LNCaP clone FGC (cell line): Measurements from ENCODE around the gene MUC4.

Experiments
- DNase-seq: peaks from one replicate; pipeline ENCODE4 v3.0.0-alpha.2; 2011; ENCODE audit warnings: low read depth
- H3K4me3 ChIP-seq: 2 replicates; pipeline ENCODE4 v1.5.1; 2011; ENCODE audit warnings: mild to moderate bottlenecking, low read depth, low read length, control low read depth
- TF ChIP-seq, protein P1 (sequence below): IDR thresholded peaks from 2 replicates; pipeline ENCODE4 v1.5.1; 2012; ENCODE audit warnings: mild to moderate bottlenecking; ENCODE audit not compliant: control insufficient read depth, insufficient read depth; ENCODE audit errors: extremely low read depth

The MUC4 gene

DNA sequence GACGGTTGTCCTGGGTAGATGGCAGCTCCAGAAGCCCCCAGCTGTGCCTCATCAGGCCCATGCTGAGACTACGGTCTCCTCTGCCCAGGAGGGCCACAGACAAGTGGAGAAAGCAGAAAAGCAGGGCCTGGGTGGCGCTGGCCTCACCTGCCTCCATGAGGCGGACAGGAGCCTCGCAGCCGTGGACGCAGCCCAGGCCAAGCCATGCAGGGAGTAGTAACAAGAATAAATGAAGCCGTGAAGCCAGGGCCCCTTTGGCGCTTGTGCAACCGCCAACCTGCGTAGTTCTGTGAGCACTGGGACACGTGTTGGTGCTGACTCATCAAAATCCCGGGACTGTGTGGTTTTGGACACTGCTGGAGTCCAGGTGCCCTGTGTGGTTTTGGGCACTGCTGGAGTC is 12.3 kb upstream of the MUC4 start:
- DNase-seq: no peak
- no peak overlapping the region for H3K4me3 ChIP-seq
- TF ChIP-seq, protein P1, sequence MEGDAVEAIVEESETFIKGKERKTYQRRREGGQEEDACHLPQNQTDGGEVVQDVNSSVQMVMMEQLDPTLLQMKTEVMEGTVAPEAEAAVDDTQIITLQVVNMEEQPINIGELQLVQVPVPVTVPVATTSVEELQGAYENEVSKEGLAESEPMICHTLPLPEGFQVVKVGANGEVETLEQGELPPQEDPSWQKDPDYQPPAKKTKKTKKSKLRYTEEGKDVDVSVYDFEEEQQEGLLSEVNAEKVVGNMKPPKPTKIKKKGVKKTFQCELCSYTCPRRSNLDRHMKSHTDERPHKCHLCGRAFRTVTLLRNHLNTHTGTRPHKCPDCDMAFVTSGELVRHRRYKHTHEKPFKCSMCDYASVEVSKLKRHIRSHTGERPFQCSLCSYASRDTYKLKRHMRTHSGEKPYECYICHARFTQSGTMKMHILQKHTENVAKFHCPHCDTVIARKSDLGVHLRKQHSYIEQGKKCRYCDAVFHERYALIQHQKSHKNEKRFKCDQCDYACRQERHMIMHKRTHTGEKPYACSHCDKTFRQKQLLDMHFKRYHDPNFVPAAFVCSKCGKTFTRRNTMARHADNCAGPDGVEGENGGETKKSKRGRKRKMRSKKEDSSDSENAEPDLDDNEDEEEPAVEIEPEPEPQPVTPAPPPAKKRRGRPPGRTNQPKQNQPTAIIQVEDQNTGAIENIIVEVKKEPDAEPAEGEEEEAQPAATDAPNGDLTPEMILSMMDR: no peak

DNA sequence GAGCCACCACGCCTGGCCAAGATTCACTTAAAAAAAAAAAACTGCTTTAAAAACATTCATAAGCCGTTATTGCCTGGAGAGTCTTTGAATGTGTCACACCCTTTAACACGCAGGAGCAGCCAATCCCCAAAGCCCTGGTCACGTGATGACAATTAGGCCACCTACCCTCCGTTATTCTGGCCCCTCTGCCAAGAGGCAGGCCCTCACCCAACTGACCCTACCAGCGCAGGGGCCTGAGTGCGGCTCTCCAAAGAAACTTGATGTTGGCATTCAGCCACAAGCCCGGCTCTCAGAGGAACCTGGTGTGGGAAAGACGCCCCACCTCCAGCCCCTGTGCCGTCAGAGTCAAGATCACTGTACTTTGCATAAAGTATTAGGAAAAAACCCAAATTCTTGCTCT is 11.6 kb upstream of the MUC4 start:
- TF ChIP-seq, protein P1: no peak
- H3K4me3 ChIP-seq: no peak overlapping the region
- DNase-seq: no peak

DNA sequence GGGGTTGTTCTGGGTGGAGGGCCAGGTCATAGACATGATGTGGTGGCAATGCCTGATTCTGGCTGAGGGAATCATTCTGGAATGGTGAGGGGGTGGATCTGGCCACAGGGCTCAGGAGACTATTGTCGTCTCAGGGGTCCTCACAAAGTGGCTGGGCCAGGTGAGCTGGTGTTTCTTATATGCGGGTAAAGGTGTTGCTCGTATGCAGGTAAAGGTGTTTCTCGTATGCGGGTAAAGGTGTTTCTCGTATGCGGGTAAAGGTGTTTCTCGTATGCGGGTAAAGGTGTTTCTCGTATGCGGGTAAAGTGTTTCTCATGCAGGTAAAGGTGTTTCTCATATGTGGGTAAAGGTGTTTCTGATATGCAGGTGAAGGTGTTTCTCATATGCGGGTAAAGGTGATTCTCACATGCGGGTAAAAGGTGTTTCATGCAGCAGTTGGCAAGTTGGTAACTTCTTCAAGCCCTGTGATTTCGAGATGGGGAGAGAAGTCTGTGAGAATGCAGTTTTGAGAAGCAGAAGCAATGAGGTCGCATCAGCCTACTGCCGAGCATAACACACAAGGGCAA is 10.5 kb upstream of the MUC4 start:
- DNase-seq: no peak
- H3K4me3 ChIP-seq: no peak overlapping the region
- TF ChIP-seq, protein P1: no peak

DNA sequence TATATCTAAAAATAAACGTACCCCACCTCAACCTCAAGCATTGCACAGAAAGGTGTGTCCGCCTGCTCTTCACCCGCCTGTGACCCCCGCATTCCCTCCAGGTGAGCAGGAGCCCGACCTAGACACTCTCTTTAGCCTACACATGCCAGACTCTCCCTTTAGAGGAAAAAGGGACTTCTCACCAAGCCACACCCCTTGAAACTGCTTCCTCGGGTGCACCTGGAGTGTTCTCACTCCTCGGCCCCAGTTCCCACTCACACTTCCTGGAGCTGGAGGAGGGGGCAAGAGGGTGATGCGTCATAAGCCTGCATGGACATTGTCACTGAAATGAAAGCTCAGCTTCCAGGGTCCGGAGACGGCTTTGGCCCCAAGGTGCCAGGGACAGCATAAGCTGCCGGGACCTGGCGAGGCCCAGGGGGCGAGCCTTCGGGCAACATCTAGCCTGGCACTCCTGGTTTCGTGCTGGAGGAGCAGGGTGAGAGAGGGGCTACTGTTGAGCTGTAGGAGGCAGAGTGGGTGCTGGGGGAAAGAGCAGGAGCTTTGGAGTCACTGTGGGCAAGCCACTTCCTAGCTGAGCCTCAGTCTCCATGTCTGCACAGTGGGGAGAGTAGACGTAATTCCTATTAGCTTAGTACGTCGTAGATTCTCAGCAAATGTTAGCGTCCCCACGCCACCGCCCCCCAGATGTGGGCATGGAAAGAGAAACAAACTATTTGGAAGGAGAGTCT is 9.8 kb upstream of the MUC4 start:
- TF ChIP-seq, protein P1: no peak

DNA sequence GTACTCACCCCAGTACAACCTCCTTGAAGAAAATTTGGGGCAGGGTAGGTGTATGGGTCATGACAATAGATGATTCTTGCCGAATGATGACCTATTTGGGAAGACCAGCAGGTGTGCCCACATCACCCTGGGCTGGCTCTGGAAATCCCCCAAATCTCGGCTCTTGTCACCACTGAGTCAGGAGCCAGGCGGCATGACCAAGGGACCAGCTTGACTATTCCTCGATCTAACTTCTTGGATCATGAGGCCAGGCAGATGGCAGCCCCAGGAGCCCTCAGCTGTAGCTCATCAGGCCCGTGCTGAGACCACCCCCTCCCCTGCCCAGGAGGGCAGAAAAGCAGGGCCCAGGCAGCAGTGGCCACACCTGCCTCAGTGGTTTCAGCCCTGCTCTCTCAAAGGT is 9.2 kb upstream of the MUC4 start:
- no peak for DNase-seq
- H3K4me3 ChIP-seq: no peak overlapping the region
- TF ChIP-seq, protein P1: no peak

More for the DNA sequence above, 9.8 kb upstream of the MUC4 start:
- H3K4me3 ChIP-seq: no peak overlapping the region
- no peak for DNase-seq

DNA sequence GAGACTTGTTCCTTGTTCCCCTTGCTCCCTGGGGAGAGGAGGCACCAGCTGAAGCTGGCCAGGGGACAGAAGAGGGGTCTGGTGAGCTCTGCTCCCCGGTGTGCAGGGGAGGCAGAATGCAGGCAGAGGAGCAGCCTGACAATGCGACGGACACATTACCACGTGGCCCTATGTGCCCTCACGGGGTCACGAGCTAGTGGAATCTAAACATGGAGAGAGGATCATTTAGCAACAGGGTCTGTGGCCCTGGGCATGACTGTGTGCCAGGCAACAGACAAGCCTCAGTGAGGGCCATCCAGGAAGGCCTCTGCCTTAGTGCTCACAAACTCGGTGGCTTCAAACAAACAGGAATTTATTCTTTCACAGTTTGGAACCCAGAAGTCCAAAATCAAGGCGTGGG is 8.5 kb upstream of the MUC4 start:
- TF ChIP-seq, protein P1: no peak
- no peak overlapping the region for H3K4me3 ChIP-seq
- DNase-seq: no peak

DNA sequence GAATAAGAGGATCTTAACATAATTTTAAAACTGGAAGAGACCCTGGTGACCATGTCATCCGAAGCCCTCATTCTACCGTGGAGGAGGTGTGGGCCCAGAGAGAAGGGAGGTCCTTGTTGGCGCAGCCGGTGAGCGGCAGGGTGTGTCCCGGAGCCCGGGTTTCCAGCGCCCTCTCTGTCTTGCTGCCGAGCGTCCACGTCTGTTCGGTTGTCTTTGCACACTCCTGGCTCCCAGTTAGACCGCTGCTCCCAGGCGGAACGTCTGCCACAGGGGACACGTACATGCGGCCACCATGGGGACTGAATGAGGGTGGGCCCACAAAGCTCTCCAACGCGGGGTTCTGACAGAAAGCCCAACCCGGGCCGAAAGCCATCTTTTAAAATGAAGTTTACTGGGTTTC is 6.6 kb upstream of the MUC4 start:
- TF ChIP-seq, protein P1: no peak
- DNase-seq: no peak
- no peak overlapping the region for H3K4me3 ChIP-seq
